Midbrain (tissue), 1 donor: ENCODE data around the gene WAS.
A peak's percentile ranks its signal among the peaks of the same experiment; 100 is the strongest.
"Not testable (repeated sequence)": the region's sequence is repeated elsewhere in the genome, so short reads cannot be mapped to it uniquely, and the experiment has no call there.

Experiments
- DNase-seq: peaks from one replicate; lab custom pipeline; 2025; lab: John Stamatoyannopoulos, UW

Gene WAS

DNA sequence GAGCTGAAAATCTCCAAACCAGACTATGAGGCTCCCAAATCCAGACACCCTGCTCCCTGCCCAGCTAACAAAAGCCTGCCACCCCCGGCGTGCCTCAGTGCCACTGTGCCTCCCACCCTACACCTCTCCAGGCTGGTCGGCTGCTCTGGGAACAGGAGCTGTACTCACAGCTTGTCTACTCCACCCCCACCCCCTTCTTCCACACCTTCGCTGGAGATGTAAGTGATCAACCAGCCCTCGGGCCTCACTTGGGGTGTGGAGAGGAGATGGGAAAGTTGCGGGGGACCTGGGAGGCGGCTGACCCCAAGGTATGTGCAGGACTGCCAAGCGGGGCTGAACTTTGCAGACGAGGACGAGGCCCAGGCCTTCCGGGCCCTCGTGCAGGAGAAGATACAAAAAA, 1.8 kb downstream of the WAS start:
- DNase-seq = no peak

DNA sequence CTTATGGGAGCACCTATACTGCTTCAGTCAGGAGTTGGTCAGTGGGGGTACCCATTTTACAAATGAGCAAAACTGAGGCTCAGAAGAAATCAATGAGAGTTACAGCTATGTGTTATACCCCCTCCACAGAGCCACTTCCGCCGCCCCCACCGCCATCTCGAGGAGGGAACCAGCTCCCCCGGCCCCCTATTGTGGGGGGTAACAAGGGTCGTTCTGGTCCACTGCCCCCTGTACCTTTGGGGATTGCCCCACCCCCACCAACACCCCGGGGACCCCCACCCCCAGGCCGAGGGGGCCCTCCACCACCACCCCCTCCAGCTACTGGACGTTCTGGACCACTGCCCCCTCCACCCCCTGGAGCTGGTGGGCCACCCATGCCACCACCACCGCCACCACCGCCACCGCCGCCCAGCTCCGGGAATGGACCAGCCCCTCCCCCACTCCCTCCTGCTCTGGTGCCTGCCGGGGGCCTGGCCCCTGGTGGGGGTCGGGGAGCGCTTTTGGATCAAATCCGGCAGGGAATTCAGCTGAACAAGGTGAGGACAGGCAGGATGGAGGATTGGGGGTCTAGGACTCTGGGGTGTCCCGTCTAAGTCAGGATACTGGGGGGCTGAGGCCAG, 5.0 kb downstream of the WAS start:
- no peak for DNase-seq

DNA sequence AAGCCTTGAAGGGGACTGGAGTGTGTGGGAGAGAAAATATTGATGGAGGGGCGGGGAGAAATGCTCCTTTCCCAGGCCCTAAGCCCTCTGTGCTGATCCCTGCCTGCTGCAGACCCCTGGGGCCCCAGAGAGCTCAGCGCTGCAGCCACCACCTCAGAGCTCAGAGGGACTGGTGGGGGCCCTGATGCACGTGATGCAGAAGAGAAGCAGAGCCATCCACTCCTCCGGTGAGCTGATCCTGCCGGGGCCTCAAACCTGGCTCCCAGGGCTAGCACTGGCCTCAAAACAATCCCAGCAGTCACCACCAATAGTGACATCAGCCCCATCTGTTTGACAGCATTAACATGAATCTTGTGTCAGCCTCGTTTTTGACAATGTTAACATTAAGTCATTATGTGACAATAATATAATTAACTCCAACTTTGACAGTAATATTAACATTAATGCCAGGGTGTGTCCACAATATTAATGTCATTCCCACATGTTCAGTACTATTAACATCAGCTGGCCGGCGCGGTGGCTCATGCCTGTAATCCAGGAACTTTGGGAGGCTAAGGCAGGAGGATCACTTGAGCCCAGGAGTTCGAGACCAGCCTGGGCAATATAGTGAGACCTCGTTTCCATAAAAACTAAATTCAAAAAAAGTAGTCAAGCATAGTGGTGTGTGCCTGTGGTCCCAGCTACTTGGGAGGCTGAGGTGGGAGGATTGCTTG, 5.8 kb downstream of the WAS start:
- no peak for DNase-seq

DNA sequence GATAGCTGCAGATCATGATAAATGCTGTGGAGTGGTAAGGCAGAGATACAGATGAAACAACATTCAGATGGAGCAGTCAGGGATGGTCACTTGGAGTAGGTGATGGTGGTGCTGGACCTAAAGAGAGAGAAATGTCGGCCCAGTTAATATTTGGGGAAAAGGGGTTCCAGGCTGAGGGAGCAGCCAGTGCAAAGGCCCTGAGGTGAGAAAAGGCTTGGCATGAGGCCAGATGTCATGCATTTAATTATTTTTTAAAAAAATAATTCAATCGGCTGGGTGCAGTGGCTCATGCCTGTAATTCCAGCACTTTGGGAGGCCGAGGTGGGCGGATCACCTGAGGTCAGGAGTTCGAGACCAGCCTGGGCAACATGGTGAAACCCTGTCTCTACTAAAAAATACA, 8.1 kb downstream of the WAS start:
- DNase-seq = not testable (repeated sequence)

DNA sequence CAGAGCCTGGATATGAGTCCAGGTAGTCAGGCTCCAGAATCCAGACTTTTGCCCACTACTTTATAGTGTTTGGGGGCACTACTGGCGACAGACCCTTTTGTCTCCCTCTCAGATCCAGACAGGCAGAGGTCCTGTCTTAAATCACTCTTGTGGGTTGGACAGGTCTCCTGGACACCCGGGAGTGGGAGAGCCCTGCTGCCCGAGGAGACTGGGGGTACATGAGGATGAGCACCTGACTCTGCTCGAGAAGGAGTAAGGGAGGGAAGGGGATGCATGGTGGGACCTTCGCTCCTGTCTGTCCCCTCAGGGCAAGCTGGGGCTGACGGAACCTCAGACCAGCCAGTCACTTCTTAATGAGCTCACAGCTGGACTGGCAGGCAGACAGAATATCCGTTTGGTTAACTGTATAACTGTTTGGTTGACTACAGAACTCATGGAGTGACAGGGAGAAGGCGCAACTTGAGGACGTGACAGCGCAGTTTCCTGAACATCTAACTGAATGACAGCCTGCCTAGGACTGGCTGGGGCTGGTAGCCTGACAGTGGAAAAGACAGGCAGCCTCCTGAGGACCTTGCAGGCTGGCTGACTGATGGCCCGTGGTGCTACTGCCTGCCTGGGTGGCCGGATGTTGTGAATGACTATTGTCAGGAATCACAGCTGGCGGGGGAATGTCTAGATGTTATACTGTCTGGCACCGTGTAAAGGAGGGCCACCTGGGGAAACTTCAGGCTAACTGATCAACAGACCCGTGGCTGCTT, 11.4 kb downstream of the WAS start:
- DNase-seq = no peak

DNA sequence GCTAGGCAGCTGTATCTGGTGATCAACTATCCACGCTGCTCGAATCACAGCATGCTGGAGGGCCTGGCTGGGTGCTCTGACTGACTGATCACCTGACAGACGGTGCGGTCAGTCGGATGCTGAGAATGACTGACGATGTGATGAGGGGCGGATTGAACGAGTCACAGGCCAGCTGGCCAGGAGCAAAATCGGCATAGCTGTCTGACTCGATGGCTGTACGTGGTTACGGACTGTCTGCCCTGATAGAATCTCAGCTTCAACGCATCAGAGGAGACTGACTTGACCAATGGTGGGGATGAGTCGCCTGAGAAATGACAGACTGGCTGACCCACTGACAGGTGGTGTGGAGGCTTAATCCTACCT, 11.9 kb downstream of the WAS start:
- DNase-seq = no peak

DNA sequence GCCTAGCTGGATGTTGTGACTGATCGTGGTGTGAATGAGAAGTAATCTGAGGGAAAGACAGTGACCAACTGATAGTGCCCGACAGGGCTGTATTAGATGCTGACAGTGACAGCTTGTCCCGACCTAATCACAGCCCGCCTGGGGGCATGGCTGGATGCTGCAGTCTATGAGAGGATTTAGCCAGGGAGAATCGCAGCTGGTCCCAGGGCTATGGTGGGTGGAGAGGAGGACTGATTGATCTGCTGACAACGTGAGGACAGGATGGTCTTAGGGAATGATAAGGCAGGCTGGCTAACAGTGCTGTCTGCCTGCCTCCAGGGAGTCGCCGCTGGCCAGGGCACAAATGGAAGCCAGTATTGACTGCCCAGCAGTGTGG, 12.3 kb downstream of the WAS start:
- DNase-seq = no peak

DNA sequence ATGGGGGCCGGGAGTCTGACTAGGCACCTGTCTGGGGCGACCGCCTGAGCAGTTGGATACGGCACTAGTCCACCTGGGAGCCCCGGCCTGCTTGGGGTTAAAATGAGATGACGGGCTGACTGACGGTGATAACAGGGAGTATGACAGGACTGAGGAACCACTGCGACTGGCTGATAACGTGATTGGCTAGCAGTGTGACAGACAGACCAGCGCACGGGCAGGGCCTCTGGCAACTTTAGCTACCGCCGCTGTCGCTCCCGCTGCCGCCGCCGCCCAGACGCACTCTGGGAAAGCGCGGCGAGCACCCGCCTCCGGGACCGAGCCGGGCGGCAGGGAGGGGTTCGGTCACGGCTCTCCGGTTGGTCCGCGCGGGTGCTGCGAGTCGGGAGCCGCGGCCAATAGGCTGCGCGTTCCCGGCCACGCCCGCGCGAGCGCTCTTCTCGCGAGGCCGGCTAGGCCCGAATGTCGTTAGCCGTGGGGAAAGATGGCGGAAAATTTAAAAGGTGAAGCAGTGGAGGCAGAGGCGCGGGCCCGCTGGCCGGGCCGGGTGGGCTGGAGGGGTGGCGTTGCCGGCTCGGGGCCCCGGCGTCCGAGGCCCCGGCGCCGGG, 12.8 kb downstream of the WAS start, which contains the start of gene SUV39H1:
Gene SUV39H1 (plus strand): TSS at position 434 of the 608 bp plus-strand sequence. CDS start 51 bp downstream, at position 485.
- peak; percentile 87 for DNase-seq

DNA sequence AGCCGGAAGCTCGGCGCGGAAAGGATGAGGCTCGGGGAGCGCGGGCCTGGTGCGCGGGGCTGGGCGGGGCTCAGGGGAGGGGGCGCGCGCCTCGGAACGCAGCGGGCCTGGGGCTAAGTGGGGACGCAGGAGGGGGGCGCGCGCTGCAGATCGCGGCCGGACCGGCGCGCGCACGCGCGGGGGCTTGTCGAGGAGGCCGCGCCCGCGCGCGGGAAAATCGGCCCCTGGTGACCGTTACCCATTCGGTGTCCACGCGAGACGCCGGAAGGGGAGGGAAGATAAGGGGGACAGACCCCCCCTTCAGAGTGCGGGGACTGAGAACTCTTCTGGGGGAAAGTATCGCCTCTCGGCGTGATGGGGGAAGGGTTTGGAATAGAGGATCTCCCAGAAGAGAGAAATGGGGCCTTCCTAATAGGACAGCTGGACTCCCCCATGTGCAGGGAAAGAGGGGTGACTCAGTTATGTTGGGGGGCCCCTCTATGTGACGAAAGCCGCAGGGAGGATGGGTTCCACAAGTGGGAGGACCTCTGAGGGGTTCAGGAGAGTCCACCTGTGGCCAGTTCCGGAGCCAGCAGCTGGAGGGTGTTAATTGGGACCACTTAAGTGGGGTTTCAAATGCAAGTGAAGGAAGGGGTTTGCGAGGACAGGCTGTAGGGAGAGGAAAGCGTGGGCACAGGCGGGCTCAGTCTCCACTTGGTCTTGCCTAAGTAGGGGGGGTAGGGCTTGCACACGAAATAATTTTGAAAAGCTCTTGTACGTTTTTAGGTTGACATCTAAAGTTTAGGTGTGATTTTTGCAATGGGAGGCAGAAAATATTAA, 13.5 kb downstream of the WAS start:
- DNase-seq = no peak

DNA sequence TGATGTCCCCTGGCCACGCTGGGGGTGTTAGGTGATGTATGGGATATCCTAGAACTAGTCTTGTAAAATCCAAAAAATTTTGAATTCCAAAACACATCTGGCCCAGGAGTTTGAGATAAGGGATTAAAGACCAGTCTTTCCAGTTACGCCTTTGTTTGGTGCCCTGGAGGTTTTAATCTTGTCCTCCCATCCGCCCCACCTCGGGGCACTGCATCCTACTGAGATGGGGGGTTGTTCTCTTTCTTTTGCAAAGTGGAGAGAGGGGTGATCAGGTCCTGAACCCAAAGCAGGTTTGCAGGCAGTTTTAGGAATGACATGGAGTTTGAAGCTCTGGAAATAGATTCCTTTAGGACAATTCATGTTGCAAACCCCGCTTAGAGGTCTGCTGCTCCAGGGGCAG, 14.7 kb downstream of the WAS start:
- DNase-seq = no peak

DNA sequence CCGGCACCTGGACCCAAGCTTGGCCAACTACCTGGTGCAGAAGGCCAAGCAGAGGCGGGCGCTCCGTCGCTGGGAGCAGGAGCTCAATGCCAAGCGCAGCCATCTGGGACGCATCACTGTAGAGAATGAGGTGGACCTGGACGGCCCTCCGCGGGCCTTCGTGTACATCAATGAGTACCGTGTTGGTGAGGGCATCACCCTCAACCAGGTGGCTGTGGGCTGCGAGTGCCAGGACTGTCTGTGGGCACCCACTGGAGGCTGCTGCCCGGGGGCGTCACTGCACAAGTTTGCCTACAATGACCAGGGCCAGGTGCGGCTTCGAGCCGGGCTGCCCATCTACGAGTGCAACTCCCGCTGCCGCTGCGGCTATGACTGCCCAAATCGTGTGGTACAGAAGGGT, 16.6 kb downstream of the WAS start:
- no peak for DNase-seq

DNA sequence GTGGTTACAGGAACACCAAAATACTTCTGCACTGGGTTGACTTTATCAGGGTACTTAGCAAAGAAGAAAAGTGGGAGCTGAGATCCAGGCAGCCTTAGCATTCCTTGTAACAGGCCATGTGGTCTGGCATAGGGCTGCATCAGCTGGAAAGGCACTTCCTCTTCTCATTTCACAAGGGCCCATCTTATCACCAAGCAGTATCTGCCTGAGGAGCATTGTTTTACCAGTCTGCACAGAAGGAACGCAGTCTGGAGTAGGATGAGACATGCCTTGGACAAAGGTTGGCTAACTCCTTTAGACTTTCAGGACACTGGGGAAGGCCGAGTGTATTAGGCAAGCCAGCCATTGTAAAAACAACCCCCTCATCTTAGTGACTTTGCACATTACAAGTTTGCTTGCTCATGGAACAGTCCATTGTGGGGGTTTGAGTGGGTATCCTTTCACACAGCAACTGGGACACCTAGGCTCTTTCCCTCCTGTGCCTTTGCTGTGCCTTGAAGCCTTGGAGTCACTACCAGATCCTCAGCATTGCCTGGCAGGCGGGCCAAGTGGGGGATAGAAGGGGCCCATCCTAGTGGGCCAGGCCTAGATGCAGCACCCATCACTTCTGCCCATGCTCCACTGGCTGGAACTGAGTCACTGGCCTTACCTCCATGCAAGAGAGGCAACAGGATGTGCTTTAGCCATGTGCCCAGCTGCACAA, 17.5 kb downstream of the WAS start:
- DNase-seq = no peak

DNA sequence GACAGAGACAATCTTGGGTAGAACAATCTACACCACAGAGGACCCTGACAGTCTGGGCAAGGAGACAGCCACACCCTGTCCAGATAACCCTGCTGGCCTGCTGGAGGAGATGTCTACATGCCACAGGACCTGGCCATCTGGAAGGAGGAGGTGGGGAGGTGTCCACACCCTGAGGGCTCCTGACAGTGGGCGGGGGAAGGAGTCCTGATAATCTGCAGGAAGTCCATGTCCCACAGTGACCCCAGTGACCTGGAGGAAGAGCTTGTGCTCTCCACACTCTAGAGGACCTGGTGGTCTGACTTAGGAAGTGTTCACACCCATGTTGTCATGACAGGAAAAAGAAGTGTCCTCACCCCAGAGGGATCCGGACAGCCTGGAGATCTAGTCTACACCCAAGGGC, 18.4 kb downstream of the WAS start:
- no peak for DNase-seq

DNA sequence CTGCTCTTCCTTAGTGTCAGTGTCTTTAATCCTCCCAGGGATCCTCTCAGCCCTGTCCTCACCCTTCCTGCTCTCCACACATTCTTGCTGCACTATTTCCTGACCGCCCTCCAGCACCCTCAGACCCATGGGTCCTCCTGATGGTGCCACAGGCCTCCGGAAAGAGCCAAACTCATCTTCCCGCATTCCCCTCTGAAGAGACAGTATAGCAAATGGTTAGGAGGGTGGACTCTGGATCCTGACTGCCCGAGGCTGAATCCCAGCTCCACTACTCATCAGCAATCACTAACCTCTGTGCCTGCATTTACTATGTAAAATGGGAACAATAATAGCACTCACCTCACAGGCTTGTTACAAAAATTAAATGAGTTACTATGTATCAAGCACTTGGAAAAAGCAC, 19.1 kb downstream of the WAS start:
- no peak for DNase-seq

DNA sequence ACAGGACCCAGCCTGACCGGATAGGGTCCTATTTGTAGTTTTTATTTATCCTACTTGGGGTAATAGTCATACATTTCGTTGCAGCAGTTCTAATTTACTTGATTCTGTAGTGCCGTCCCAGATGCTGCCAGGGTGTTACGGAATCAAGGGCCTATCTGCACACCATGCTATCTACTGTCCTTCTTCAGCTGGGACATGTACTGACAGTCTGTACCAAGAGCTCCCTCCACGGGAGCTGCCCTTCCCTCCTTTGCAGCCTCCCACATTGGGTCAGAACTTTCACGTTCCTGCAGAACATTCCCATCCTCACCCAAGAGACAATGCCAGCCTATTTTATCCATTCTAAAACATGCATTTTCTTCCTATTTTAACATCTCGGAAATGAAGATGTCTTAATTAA, 19.6 kb downstream of the WAS start:
- DNase-seq = no peak

DNA sequence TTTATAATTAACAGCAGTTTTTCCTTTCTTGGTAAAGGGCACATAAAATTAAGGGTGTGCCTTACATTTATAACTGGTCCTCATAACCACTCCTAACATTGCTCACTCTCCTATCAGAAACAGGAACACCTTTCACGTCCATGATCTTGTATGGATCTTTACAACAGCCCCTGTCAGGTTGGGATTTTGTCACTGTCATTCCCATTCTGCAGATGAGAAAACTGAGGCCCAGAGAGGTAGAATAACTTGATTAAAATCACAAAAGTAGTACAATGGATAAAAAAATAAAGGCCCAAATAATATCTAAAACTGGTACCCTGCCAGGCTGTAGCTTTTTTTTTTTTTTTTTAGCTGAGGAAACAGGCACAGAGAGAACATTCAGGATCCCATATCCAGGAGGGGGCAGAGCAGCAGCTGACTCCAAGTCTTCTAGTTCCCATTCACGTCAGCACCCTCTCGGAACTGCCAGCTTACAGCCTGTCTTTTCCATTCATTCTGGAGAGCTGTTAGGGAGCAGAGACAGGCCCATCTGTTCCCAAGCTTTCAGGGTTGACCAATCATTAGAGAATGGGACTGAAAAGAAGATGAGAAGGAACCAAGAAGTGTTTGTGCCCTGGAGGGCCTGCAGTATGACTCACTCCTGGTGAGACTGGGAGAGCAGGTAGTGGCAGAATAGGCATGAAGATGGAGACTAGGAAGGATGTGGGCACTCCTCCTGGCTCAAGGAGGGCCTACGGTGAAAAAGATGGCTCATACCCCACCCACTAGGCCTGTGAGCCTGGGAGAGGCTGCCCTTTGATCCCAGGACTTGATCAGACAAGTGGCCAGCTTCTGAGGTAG, 20.3 kb downstream of the WAS start:
- DNase-seq = peak; percentile 37

DNA sequence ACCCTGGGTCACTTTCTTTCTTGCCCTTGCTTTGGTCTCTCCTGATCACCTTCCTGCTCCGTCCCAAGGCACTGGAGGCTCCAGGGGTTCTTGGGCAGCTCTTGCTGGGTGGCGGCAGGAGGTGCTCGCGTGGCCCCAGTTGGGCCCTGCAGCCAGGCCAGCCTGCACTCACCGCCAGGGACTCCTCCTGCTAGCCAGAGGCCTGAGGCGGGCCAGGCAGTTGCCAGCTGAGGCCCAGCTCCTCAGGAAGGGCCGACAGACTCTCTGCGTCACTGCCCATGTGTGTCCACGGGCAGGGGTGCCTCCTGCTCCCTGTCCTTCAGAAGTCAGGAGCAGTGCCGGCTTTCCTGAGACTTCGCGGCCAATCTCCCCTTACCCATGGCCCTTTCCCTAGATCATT, 22.3 kb downstream of the WAS start:
- no peak for DNase-seq

DNA sequence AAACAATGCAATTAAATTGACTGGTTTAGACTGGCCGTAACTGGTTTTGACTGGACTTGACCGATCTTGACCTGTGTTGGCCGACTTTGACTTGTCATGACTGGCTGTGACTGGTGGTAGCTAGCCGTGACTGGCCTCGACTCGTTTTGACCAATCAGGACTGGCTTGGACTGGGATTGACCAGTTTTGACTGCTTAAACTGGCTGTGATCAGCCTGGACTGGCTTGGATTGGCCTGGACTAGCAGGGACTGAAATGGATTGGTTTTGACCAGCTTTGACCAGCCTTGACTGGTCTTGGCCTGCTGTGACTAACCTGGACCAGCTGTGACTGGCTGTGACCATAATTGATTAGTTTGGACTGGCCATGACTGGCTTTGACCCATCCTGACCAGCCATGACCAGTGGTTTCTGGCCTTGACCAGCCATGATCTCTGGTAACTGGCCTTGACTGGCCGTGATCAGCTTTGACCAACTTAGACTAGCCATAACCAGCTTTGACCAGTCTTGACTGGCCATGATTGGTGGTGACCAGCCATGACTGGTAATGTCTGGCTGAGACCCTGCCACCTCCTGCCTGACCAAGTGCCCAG, 26.0 kb downstream of the WAS start:
- no peak for DNase-seq

DNA sequence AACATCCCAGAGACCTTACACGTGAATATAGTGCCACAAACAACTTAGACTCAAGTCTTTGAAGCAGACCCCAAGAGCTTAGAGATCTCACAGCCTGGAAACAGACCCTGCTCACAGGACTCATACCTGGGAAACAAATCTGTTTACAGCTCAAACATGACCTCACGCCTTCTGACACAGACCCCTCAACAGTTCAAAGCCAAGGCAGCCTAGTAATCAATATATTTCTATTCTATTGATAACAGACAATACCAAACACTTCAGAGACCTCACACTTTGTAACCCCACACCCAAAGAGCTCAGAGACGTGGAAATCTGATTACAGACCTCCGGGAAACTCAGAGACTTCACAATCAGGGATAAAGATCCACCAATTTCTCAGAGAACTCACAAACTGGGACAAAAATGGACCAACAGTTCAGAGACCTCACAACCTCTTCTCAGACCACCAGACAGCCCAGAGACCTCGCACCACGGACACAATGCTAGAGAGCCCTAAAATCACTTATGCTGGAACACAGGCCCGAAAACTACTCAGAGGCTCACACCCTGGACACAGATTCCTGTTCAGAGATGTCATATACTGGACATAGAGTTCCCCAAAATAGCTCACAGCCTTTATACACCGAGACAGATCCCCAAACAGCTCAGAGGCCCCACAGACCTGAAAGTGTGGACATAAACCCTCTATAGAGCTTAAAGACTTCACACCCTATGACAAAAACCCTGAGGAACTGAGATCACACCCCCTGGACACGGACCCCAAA, 27.7 kb downstream of the WAS start:
- DNase-seq = no peak
